ELF-1 (cell line): Measurements from ENCODE around the gene AP1M1.
"Not testable (repeated sequence)": the region's sequence is repeated elsewhere in the genome, so short reads cannot be mapped to it uniquely, and the experiment has no call there.

Experiments
- DNase-seq: peaks from one replicate; pipeline ENCODE4 v3.0.0-alpha.2; 2016; ENCODE audit warnings: low read depth, low spot score

AP1M1 gene

GRCh38 chr19:16197622-16198369 is at the start of gene AP1M1:
AP1M1 (plus strand) TSS chr19:16197911; CDS start chr19:16198027, 116 bp downstream.
- peak; percentile 98 for DNase-seq

- DNase-seq: no peak
Observed at GRCh38 chr19:16148443-16149229, 49.1 kb upstream of the AP1M1 start.

- DNase-seq: peak; percentile 47
Observed at GRCh38 chr19:16153582-16154336, 44.0 kb upstream of the AP1M1 start.

- DNase-seq: no peak
Observed at GRCh38 chr19:16154557-16154956, 43.2 kb upstream of the AP1M1 start.

- no peak for DNase-seq
Observed at GRCh38 chr19:16155128-16155527, 42.6 kb upstream of the AP1M1 start.

GRCh38 chr19:16156904-16157303 is 40.8 kb upstream of the AP1M1 start:
- DNase-seq: no peak

GRCh38 chr19:16157601-16158000 is 40.1 kb upstream of the AP1M1 start:
- DNase-seq: no peak

- no peak for DNase-seq
Observed at GRCh38 chr19:16159655-16160054, 38.1 kb upstream of the AP1M1 start.

GRCh38 chr19:16160445-16160942 is 37.2 kb upstream of the AP1M1 start:
- no peak for DNase-seq

- DNase-seq: no peak
Observed at GRCh38 chr19:16160943-16161560, 36.7 kb upstream of the AP1M1 start.

- no peak for DNase-seq
Observed at GRCh38 chr19:16161840-16162239, 35.9 kb upstream of the AP1M1 start.

- DNase-seq: no peak
Observed at GRCh38 chr19:16164222-16164890, 33.4 kb upstream of the AP1M1 start.

- DNase-seq: no peak
Observed at GRCh38 chr19:16166417-16166816, 31.3 kb upstream of the AP1M1 start.

GRCh38 chr19:16167055-16167454 is 30.7 kb upstream of the AP1M1 start:
- no peak for DNase-seq

GRCh38 chr19:16168465-16169081 is 29.1 kb upstream of the AP1M1 start:
- no peak for DNase-seq

- no peak for DNase-seq
Observed at GRCh38 chr19:16170134-16170533, 27.6 kb upstream of the AP1M1 start.

GRCh38 chr19:16175954-16176353 is 21.8 kb upstream of the AP1M1 start:
- DNase-seq: no peak

- DNase-seq: not testable (repeated sequence)
Observed at GRCh38 chr19:16178866-16179265, 18.8 kb upstream of the AP1M1 start.

GRCh38 chr19:16180611-16181010 is 17.1 kb upstream of the AP1M1 start:
- DNase-seq: peak; percentile 64

- no peak for DNase-seq
Observed at GRCh38 chr19:16184665-16185122, 13.0 kb upstream of the AP1M1 start.
